Measurements from ENCODE around the gene MEIOC.

Gene MEIOC

DNA sequence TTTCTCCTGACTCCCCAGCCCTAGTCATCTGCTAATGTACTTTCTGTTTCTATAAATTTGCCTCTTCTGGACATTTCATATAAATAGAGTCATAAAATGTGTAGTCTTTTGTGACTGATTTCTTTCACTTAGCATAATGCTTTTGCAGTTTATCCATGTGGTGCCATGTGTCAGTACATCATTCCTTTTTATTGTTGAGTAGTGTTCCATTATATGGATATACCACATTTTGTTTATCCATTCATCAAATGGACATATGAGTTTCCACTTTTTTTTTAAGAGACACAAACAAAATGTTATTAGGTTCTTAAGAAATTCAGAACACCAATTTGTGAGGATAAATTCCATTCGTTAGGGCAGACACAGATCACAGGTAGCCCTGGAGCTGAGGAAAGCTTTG, 63.2 kb downstream of the MEIOC start:
- DNase-seq: no peak

GRCh38 chr17:44722254-44722653, 66.0 kb downstream of the MEIOC start:
- no peak for DNase-seq

All from SW 1271 (cell line).